K562 (cell line): ENCODE measurements around the gene FAM162B. TPM values are rescaled to one million over a fixed set of nuclear protein-coding genes. Genes with fewer than 3 reads are reported as not detected.

Source experiments
- CCNT2 ChIP-seq: IDR thresholded peaks from 2 replicates; pipeline ENCODE4 v1.6.1; 2011; ENCODE audit warnings: borderline replicate concordance, low read depth, mild to moderate bottlenecking, moderate library complexity, mixed read lengths, low read length; ENCODE audit not compliant: insufficient read length; ENCODE audit errors: extremely low read depth
- FOXK1 ChIP-seq: sonication (generic); formaldehyde crosslinking; IDR thresholded peaks from 2 replicates; pipeline ENCODE4 v1.8.0; 2022; ENCODE audit warnings: missing genetic modification reagents, mild to moderate bottlenecking, borderline replicate concordance
- GABPB2 ChIP-seq: fragments of 250-450 bp; sonication (Bioruptor Pico); conservative IDR thresholded peaks from 2 replicates; pipeline ENCODE4 v1.5.1; 2021; ENCODE audit warnings: mild to moderate bottlenecking
- GATAD2A ChIP-seq: fragments of 450-650 bp; IDR thresholded peaks from 2 replicates; pipeline ENCODE4 v1.6.1; 2017
- GATAD2B ChIP-seq: fragments of 450-650 bp; IDR thresholded peaks from 2 replicates; pipeline ENCODE4 v1.6.1; 2017; ENCODE audit warnings: mild to moderate bottlenecking, borderline replicate concordance
- HDAC3 ChIP-seq: fragments of 450-650 bp; IDR thresholded peaks from 2 replicates; pipeline ENCODE4 v1.6.1; 2018; ENCODE audit warnings: borderline replicate concordance, mild to moderate bottlenecking, moderate library complexity; ENCODE audit not compliant: partially characterized antibody
- KDM2B ChIP-seq: fragments of 250-450 bp; sonication (Bioruptor Pico); IDR thresholded peaks from 2 replicates; pipeline ENCODE4 v1.8.0; 2021; ENCODE audit warnings: mild to moderate bottlenecking, moderate library complexity
- MEF2D ChIP-seq: conservative IDR thresholded peaks from 2 replicates; pipeline ENCODE4 v1.6.1; 2016; ENCODE audit warnings: low read depth, missing genetic modification characterization, missing compliant biosample characterization
- MLLT1 ChIP-seq, 2 experiments: fragments of 450-650 bp; IDR thresholded peaks; 2 replicates each; pipeline ENCODE4 v1.6.1; 2016
- NFIX ChIP-seq: fragments of 250-450 bp; sonication (Bioruptor Pico); IDR thresholded peaks from 2 replicates; pipeline ENCODE4 v1.4.0; 2020; ENCODE audit warnings: low read depth, mild to moderate bottlenecking, moderate library complexity
- PKNOX1 ChIP-seq: fragments of 450-650 bp; IDR thresholded peaks from 2 replicates; pipeline ENCODE4 v1.6.1; 2016
- POLR2H ChIP-seq: IDR thresholded peaks from 2 replicates; pipeline ENCODE4 v1.6.1; 2016; ENCODE audit warnings: missing genetic modification characterization, low read depth, mild to moderate bottlenecking, control low read depth, missing compliant biosample characterization, moderate library complexity
- RBM25 ChIP-seq: fragments of 200-400 bp; formaldehyde crosslinking; IDR thresholded peaks from 2 replicates; pipeline ENCODE4 v1.6.1; 2018; ENCODE audit warnings: low read length, low read depth, moderate library complexity; ENCODE audit not compliant: severe bottlenecking
- RCOR1 ChIP-seq, 2 experiments: IDR thresholded peaks; 2 replicates each; pipeline ENCODE4 v1.6.1; 2012; ENCODE audit warnings: low read depth in 2 of 2, low read length in 2 of 2, borderline replicate concordance in 1 of 2, improper control_type of control experiment in 1 of 2
- SIN3A ChIP-seq, 2 experiments: fragments of 150-350 bp in 1 of 2; IDR thresholded peaks; 2 replicates each; pipeline ENCODE4 v1.6.1; 2011 to 2016; ENCODE audit warnings: borderline replicate concordance in 2 of 2, low read depth in 2 of 2, low read length in 2 of 2, mild to moderate bottlenecking in 2 of 2, moderate library complexity in 2 of 2; ENCODE audit not compliant: control insufficient read depth in 1 of 2
- SMAD2 ChIP-seq: fragments of 150-350 bp; IDR thresholded peaks from 2 replicates; pipeline ENCODE4 v1.6.1; 2014; ENCODE audit warnings: low read depth, mild to moderate bottlenecking, low read length
- SMARCA5 ChIP-seq: fragments of 450-650 bp; IDR thresholded peaks from 2 replicates; pipeline ENCODE4 v1.6.1; 2016
- TCF3 ChIP-seq: sonication (generic); formaldehyde crosslinking; IDR thresholded peaks from 2 replicates; pipeline ENCODE4 v1.4.0; 2020; ENCODE audit warnings: mild to moderate bottlenecking, missing genetic modification reagents
- TFE3 ChIP-seq: fragments of 450-650 bp; formaldehyde crosslinking; IDR thresholded peaks from 2 replicates; pipeline ENCODE4 v1.4.0; 2020; ENCODE audit warnings: mild to moderate bottlenecking, mixed read lengths
- XRCC3 ChIP-seq: fragments of 450-650 bp; IDR thresholded peaks from 2 replicates; pipeline ENCODE4 v1.6.1; 2017; ENCODE audit warnings: mild to moderate bottlenecking, moderate library complexity
- ZBTB17 ChIP-seq: fragments of 450-650 bp; formaldehyde crosslinking; IDR thresholded peaks from 2 replicates; pipeline ENCODE4 v1.4.0; 2020; ENCODE audit warnings: mild to moderate bottlenecking
- ZC3H11A ChIP-seq: IDR thresholded peaks from 2 replicates; pipeline ENCODE4 v1.6.1; 2012; ENCODE audit warnings: low read depth, low read length, improper control_type of control experiment
- ZNF280B ChIP-seq: fragments of 250-450 bp; sonication (Bioruptor Pico); IDR thresholded peaks from 2 replicates; pipeline ENCODE4 v1.5.1; 2021; ENCODE audit warnings: mild to moderate bottlenecking
- ZNF324 ChIP-seq: fragments of 250-450 bp; sonication (Bioruptor Pico); IDR thresholded peaks from 2 replicates; pipeline ENCODE4 v1.4.0; 2020; ENCODE audit warnings: mild to moderate bottlenecking
- ZSCAN29 ChIP-seq: fragments of 450-650 bp; IDR thresholded peaks from 2 replicates; pipeline ENCODE4 v1.6.1; 2017
- polyA plus RNA-seq, 8 experiments: library from polyadenylated mRNA; depleted of rRNA in 4 of 8; stranded (reverse) in 5 of 8; unstranded in 3 of 8; fragments of >200 nt; fragmentation: Nextera tagmentation in 2 of 8; fragmentation: Illumina TruSeq in 1 of 8; extraction: Ambion mirVana in 2 of 8; extraction: Trizol in 1 of 8; gene quantifications; 2 replicates each; pipeline versions ENCODE4 v1.2.1 to v1.2.3, GENCODE V29; 2011 to 2014; ENCODE audit warnings: inconsistent platforms in 1 of 8, missing spikeins in 1 of 8
- total RNA-seq, 7 experiments: library from RNA; depleted of rRNA in 6 of 7; stranded (reverse); fragments of >200 nt in 6 of 7; fragmentation: Illumina TruSeq in 2 of 7; extraction: Trizol in 2 of 7; gene quantifications; 2 replicates each; pipeline versions ENCODE4 v1.2.1 to v1.2.3, GENCODE V29; 2011 to 2021; ENCODE audit warnings: low replicate concordance in 1 of 7

FAM162B gene
- total and polyA plus RNA-seq, 9 of the 15 experiments (the other 6 are each of a cell fraction or from before 2014, with no cell fraction given) = not detected

GRCh38 chr6:116766506-116767176 is 1.1 kb upstream of the FAM162B start (continued):
- no peak for TF ChIP-seq GATAD2A
- no peak for TF ChIP-seq HDAC3
- TF ChIP-seq TFE3 (CRISPR knock-in tag) = no peak
- TF ChIP-seq NFIX (CRISPR knock-in tag) = no peak
- TF ChIP-seq ZBTB17 (CRISPR knock-in tag) = peak; percentile 97
- TF ChIP-seq ZNF280B (CRISPR knock-in tag) = no peak
- TF ChIP-seq PKNOX1 = peak; percentile 38
- TF ChIP-seq MEF2D (tag) = no peak
- TF ChIP-seq GABPB2 (CRISPR knock-in tag) = no peak
- TF ChIP-seq TCF3 (CRISPR knock-in tag) = peak; percentile 60
- no peak for TF ChIP-seq SMARCA5
- TF ChIP-seq ZNF324 (CRISPR knock-in tag) = no peak
- TF ChIP-seq GATAD2B = no peak
- no peak for TF ChIP-seq ZSCAN29
- no peak for TF ChIP-seq XRCC3
- TF ChIP-seq ZC3H11A = no peak
- no peak for TF ChIP-seq KDM2B (CRISPR knock-in tag)
- TF ChIP-seq POLR2H = no peak
- no peak for TF ChIP-seq SMAD2
- TF ChIP-seq CCNT2 = peak; percentile 23
- no peak for TF ChIP-seq RBM25
- no peak for TF ChIP-seq FOXK1 (CRISPR knock-in tag)
- TF ChIP-seq SIN3A (IDR thresholded peaks at IDR 0.05; ENCODE audit: borderline replicate concordance in 2 of 2, control insufficient read depth in 1 of 2, low read depth in 2 of 2, low read length in 2 of 2) = no peak
- TF ChIP-seq MLLT1 (IDR thresholded peaks at IDR 0.05) = peak in 1 of 2 experiments; percentile 93; a peak in 2 of 4 replicates
- no peak; a peak in 2 of 4 replicates for TF ChIP-seq RCOR1 (IDR thresholded peaks at IDR 0.05; ENCODE audit: borderline replicate concordance in 1 of 2, low read depth in 2 of 2, low read length in 2 of 2)
